ENCODE data around the gene SNX18. TPM values are rescaled to one million over a fixed set of nuclear protein-coding genes. Genes with fewer than 3 reads are reported as not detected.

The SNX18 gene
- total RNA-seq, 1 donor from 2014 or later = 63.4 TPM

DNA sequence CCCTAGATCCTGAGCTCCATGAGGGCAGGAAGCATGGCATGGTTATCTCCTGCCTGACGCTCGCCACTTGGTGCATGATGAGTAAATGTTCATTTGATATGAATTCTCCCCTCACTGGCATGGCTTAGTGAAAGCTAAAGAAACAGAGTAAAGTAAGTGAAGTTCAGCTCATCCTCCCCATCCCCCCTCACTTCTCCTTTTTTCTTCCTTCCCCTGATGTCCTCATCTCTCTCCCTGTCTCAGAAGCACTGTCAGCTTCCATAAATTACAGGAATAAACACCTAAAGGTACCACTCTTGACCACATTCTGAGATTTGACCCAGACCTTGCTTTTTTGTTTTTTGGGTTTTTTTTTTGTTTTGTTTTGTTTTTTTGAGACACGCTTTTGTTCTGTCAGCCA, 73.3 kb downstream of the SNX18 start:
- Mint-ChIP-seq H3K4me3 (no peak overlapping the region), H3K27me3 (no peaks in the 10 kb centered on the region), H3K4me1 (peaks cover 12% of the 10 kb centered on the region), H3K9me3 (peaks cover 9% of the 10 kb centered on the region), H3K27ac (no peak overlapping the region), H3K36me3 (ENCODE audit: low read depth) (no peaks in the 10 kb centered on the region)
- TF ChIP-seq, protein P1, sequence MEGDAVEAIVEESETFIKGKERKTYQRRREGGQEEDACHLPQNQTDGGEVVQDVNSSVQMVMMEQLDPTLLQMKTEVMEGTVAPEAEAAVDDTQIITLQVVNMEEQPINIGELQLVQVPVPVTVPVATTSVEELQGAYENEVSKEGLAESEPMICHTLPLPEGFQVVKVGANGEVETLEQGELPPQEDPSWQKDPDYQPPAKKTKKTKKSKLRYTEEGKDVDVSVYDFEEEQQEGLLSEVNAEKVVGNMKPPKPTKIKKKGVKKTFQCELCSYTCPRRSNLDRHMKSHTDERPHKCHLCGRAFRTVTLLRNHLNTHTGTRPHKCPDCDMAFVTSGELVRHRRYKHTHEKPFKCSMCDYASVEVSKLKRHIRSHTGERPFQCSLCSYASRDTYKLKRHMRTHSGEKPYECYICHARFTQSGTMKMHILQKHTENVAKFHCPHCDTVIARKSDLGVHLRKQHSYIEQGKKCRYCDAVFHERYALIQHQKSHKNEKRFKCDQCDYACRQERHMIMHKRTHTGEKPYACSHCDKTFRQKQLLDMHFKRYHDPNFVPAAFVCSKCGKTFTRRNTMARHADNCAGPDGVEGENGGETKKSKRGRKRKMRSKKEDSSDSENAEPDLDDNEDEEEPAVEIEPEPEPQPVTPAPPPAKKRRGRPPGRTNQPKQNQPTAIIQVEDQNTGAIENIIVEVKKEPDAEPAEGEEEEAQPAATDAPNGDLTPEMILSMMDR (IDR thresholded peaks at IDR 0.05) = no peak
- DNase-seq = no peak
- no peak for ATAC-seq (ENCODE audit: low read depth)
- intact Hi-C loops (cut with micrococcal nuclease) = loop anchor here (5.0 kb wide), 1 partner anchor 49 kb away; no protein-coding TSS in a partner anchor
- CTCF ChIA-PET = interaction anchor here (1.0 kb wide), 1 partner anchor 253 kb away, joined by 4 read pairs; no protein-coding TSS in a partner anchor
- POLR2A ChIA-PET = no interaction called here

DNA sequence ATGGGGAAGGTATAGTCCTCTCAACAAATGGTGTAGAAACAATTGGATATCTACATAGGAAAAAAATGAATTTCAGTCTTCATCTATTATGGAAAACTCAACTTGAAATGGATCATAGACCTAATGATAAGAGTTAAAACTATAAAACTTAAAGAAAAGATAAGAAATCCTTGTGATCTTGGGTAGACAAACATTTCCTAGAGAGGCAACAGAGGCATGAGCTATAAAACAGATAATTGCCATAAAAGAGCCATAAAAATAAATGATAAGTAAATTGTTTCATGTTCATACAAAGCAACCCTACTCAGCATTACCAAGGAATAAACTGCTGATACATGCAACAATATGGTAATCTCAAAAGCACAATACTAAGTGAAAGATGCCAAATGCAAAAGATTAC, 76.2 kb downstream of the SNX18 start:
- POLR2A ChIA-PET = no interaction called here
- peaks cover 2% of the 10 kb centered on the region for H3K27me3 Mint-ChIP-seq
- H3K4me1 Mint-ChIP-seq = peaks cover 14% of the 10 kb centered on the region
- intact Hi-C loops (cut with micrococcal nuclease) = loop anchor here (5.0 kb wide), 1 partner anchor 51 kb away; no protein-coding TSS in a partner anchor
- H3K27ac Mint-ChIP-seq = no peak overlapping the region
- TF ChIP-seq, protein P1 (IDR thresholded peaks at IDR 0.05) = no peak
- ATAC-seq (ENCODE audit: low read depth) (no peak), DNase-seq (no peak)
- CTCF ChIA-PET = no interaction called here
- H3K9me3 Mint-ChIP-seq = peaks cover 12% of the 10 kb centered on the region
- H3K36me3 Mint-ChIP-seq (ENCODE audit: low read depth) = peaks cover 7% of the 10 kb centered on the region
- no peak overlapping the region for H3K4me3 Mint-ChIP-seq

- Mint-ChIP-seq H3K4me3 (no peak overlapping the region), H3K27ac (no peak overlapping the region), H3K9me3 (peaks cover 12% of the 10 kb centered on the region), H3K4me1 (peaks cover 17% of the 10 kb centered on the region), H3K27me3 (peaks cover 2% of the 10 kb centered on the region), H3K36me3 (ENCODE audit: low read depth) (peaks cover 7% of the 10 kb centered on the region)
- DNase-seq (no peak), ATAC-seq (ENCODE audit: low read depth) (no peak)
- TF ChIP-seq, protein P1 (IDR thresholded peaks at IDR 0.05) = no peak
- intact Hi-C loops (cut with micrococcal nuclease) = loop anchor here (5.0 kb wide), 1 partner anchor 52 kb away; no protein-coding TSS in a partner anchor
- ChIA-PET POLR2A (no interaction called here), CTCF (no interaction called here)
These were observed 76.6 kb downstream of the SNX18 start for GRCh38 chr5:54594181-54594580.

DNA sequence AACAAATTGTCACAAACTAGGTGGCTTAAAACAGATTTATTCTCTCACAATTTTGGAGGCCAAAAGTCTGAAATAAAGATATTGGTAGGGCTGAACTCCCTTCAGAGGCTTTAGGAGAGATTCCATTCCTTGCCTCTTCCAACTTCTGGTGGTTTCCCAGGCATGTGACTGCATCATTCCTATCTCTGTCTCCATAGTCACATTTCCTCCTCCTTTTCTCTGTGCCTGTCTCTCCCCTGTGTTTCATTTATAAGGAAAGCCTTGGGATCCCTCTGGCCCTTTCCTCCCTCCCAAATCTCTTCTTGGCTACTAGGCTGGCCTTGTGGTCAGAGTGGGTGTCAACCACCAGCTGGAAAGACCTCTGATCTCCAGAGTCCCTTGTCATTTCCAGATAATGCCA, 78.2 kb downstream of the SNX18 start:
- no peak for ATAC-seq (ENCODE audit: low read depth)
- peaks cover 2% of the 10 kb centered on the region for H3K27me3 Mint-ChIP-seq
- TF ChIP-seq, protein P1 (IDR thresholded peaks at IDR 0.05) = no peak
- H3K4me3 Mint-ChIP-seq = no peak overlapping the region
- peaks cover 17% of the 10 kb centered on the region for H3K9me3 Mint-ChIP-seq
- H3K36me3 Mint-ChIP-seq (ENCODE audit: low read depth) = peaks cover 7% of the 10 kb centered on the region
- H3K4me1 Mint-ChIP-seq = peaks cover 10% of the 10 kb centered on the region
- no peak for DNase-seq
- CTCF ChIA-PET = no interaction called here
- intact Hi-C loops (cut with micrococcal nuclease) = no loop called here
- POLR2A ChIA-PET = no interaction called here
- no peak overlapping the region for H3K27ac Mint-ChIP-seq

Other genes with a start within 250 kb of the SNX18 start
- 13.0 and 17.5 TPM in 2 replicates for gene ARL15, start 207.2 kb upstream of the SNX18 start, total RNA-seq
- gene HSPB3, start 62.1 kb upstream of the SNX18 start, total RNA-seq = not detected in 2 replicates